GM12801 (cell line): ENCODE data around the gene BTBD16.

Source experiments
- CTCF ChIP-seq: IDR thresholded peaks from one replicate; pipeline ENCODE4 v1.5.1; 2011; ENCODE audit warnings: control low read depth; ENCODE audit not compliant: insufficient read length; ENCODE audit errors: extremely low read depth

Gene BTBD16

GRCh38 chr10:122241836-122242235 lies 29.3 kb upstream of the BTBD16 start:
- TF ChIP-seq CTCF, result no peak

- TF ChIP-seq CTCF, result no peak
These were observed 27.5 kb upstream of the BTBD16 start for GRCh38 chr10:122243550-122243949.

- TF ChIP-seq CTCF, result no peak
These were observed 26.8 kb upstream of the BTBD16 start for GRCh38 chr10:122244001-122244975.

- TF ChIP-seq CTCF, result no peak
These were observed 26.0 kb upstream of the BTBD16 start for GRCh38 chr10:122245136-122245535.

GRCh38 chr10:122245897-122246296 lies 25.2 kb upstream of the BTBD16 start:
- no peak for TF ChIP-seq CTCF

GRCh38 chr10:122246830-122247520 lies 24.1 kb upstream of the BTBD16 start:
- TF ChIP-seq CTCF, result no peak
